Cardiac atrium fibroblast (primary cell): ENCODE measurements around the gene ZBTB7A. TPM values are rescaled to one million over a fixed set of nuclear protein-coding genes. Genes with fewer than 3 reads are reported as not detected.

Experiments
- total RNA-seq: library from RNA; depleted of rRNA; stranded (reverse); fragments of >200 nt; gene quantifications from 2 replicates; pipeline ENCODE4 v1.2.3, GENCODE V29; 2015

ZBTB7A gene
- total RNA-seq, result 26.9 and 27.3 TPM in 2 replicates

DNA sequence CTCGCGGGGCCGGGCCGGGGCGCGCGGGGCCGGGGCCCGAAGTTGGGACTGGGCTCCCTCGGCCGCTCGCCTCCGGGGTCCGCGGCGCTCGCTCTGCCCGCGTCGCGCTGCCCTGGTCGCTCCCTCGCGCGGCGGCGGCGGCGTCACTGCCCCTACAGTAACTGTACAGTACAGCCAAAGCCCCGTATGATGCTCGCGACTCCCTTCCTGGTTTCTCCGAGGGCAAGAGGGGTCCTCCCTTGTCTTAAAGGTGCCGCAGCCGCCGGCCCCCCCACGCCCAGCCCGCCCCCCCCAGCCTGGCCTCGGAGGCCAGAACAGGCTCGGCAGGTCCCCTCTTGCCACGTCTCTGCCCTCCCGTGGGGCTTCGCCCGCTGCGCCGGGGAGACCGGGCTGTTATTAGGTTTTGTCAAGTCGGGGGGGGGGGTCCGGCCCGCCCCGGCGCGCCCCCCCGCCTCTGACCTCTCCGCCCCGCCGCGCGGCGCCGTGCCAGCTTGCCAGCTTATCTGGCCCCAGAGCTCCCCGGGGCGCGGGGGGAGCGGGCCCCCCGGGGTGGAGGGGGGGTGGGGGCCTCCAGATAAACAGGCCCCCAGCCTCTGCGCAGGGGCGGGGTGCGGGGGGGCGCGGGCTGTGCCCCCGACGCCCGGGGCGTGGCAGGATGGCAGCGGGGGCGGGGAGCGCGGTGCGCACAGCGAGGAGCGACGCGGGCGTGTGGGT is at the start of gene ZBTB7A:
ZBTB7A (minus strand) TSS at position 218 of the 714 bp plus-strand sequence. CDS start 11,667 bp downstream, outside the sequence.

GRCh38 chr19:4007021-4007835 is 59.5 kb downstream of the ZBTB7A start, which contains the start of gene PIAS4:
PIAS4 (plus strand) TSS chr19:4007736; CDS start chr19:4007761, 25 bp downstream.

Other genes with a start within 250 kb of the ZBTB7A start
- gene ZFR2, start 197.9 kb downstream of the ZBTB7A start, total RNA-seq, result not detected in 2 replicates
- not detected in 2 replicates for gene ATCAY, start 186.2 kb downstream of the ZBTB7A start, total RNA-seq
- not detected in 2 replicates for gene NMRK2, start 133.8 kb downstream of the ZBTB7A start, total RNA-seq
- gene DAPK3, start 95.8 kb downstream of the ZBTB7A start, total RNA-seq, result 81.3 and 105 TPM in 2 replicates
- 3,114 and 3,417 TPM in 2 replicates for gene EEF2, start 81.4 kb downstream of the ZBTB7A start, total RNA-seq
- 14.6 and 18.2 TPM in 2 replicates for gene PIAS4, start 59.2 kb downstream of the ZBTB7A start, total RNA-seq
- gene MAP2K2, start 57.2 kb upstream of the ZBTB7A start, total RNA-seq, result 177 and 212 TPM in 2 replicates
- gene CREB3L3, start 86.7 kb upstream of the ZBTB7A start, total RNA-seq, result not detected in 2 replicates
- gene SIRT6, start 115.7 kb upstream of the ZBTB7A start, total RNA-seq, result 12.6 and 64.3 TPM in 2 replicates
- 0.49 and 0.90 TPM in 2 replicates for gene ANKRD24, start 115.8 kb upstream of the ZBTB7A start, total RNA-seq
- gene EBI3, start 162.6 kb upstream of the ZBTB7A start, total RNA-seq, result 0.18 and 3.4 TPM in 2 replicates
- gene YJU2, start 180.2 kb upstream of the ZBTB7A start, total RNA-seq, result 14.1 and 14.6 TPM in 2 replicates
- not detected in 2 replicates for gene SHD, start 212.4 kb upstream of the ZBTB7A start, total RNA-seq
- gene TMIGD2, start 235.5 kb upstream of the ZBTB7A start, total RNA-seq, result not detected in 2 replicates
- 3.1 and 6.7 TPM in 2 replicates for gene FSD1, start 237.7 kb upstream of the ZBTB7A start, total RNA-seq